HepG2 (cell line): ENCODE data around the gene VPS13D. TPM values are rescaled to one million over a fixed set of nuclear protein-coding genes. Genes with fewer than 3 reads are reported as not detected.

ENCODE experiments used
- FOXK2 ChIP-seq: fragments of 450-650 bp; IDR thresholded peaks from 2 replicates; pipeline ENCODE4 v1.6.1; 2016
- HMG20A ChIP-seq: IDR thresholded peaks from 2 replicates; pipeline ENCODE4 v1.6.1; 2016; ENCODE audit warnings: borderline replicate concordance
- IKZF1 ChIP-seq: fragments of 450-650 bp; IDR thresholded peaks from 2 replicates; pipeline ENCODE4 v1.7.1; 2016
- NFYC ChIP-seq: IDR thresholded peaks from 2 replicates; pipeline ENCODE4 v1.6.1; 2016; ENCODE audit warnings: missing genetic modification reagents, missing compliant biosample characterization
- PHF8 ChIP-seq: sonication (generic); formaldehyde crosslinking; IDR thresholded peaks from 2 replicates; pipeline ENCODE4 v1.5.0; 2020; ENCODE audit warnings: missing genetic modification reagents
- SNAI1 ChIP-seq: sonication (generic); formaldehyde crosslinking; IDR thresholded peaks from 2 replicates; pipeline ENCODE4 v1.5.0; 2020; ENCODE audit warnings: mild to moderate bottlenecking, missing genetic modification reagents, borderline replicate concordance
- TCF7 ChIP-seq: sonication (generic); IDR thresholded peaks from 2 replicates; pipeline ENCODE4 v1.6.1; 2016; ENCODE audit warnings: antibody characterized with exemption, low read depth
- ZBTB38 ChIP-seq: sonication (generic); formaldehyde crosslinking; IDR thresholded peaks from 2 replicates; pipeline ENCODE4 v1.5.1; 2020; ENCODE audit warnings: mild to moderate bottlenecking, missing genetic modification reagents
- ZNF296 ChIP-seq: sonication (generic); formaldehyde crosslinking; conservative IDR thresholded peaks from 2 replicates; pipeline ENCODE4 v1.5.0; 2020; ENCODE audit warnings: mild to moderate bottlenecking, missing genetic modification reagents
- ZNF44 ChIP-seq: sonication (generic); formaldehyde crosslinking; IDR thresholded peaks from 2 replicates; pipeline ENCODE4 v1.5.1; 2020; ENCODE audit warnings: mild to moderate bottlenecking, missing genetic modification reagents
- ZNF747 ChIP-seq: sonication (generic); formaldehyde crosslinking; IDR thresholded peaks from 2 replicates; pipeline ENCODE4 v1.8.1; 2023; ENCODE audit warnings: missing genetic modification reagents, mild to moderate bottlenecking, borderline replicate concordance
- polyA plus RNA-seq, 8 experiments: library from polyadenylated mRNA; depleted of rRNA in 3 of 8; stranded (reverse) in 7 of 8; unstranded in 1 of 8; fragments of >200 nt; fragmentation: Illumina TruSeq in 4 of 8; extraction: Trizol in 4 of 8; gene quantifications; 2 replicates each; pipeline versions ENCODE4 v1.2.1 to v1.2.3, GENCODE V29; 2011 to 2016; ENCODE audit warnings: low read depth in 4 of 8, missing spikeins in 1 of 8, mixed read lengths in 1 of 8; ENCODE audit not compliant: insufficient read depth in 1 of 8
- total RNA-seq, 5 experiments: library from RNA; depleted of rRNA; stranded (reverse); fragments of >200 nt; fragmentation: Illumina TruSeq; extraction: Trizol; gene quantifications; 2 replicates each; pipeline ENCODE4 v1.2.3, GENCODE V29; 2016; ENCODE audit warnings: low read depth in 1 of 5
- TF ChIP-seq, protein P1 (sequence below), 2 experiments: fragments of 450-650 bp in 1 of 2; sonication (generic) in 1 of 2; formaldehyde crosslinking in 1 of 2; IDR thresholded peaks; 2 replicates each; pipeline versions ENCODE4 v1.6.1 to v1.8.0; 2016 to 2022; ENCODE audit warnings: antibody characterized with exemption in 1 of 2, mild to moderate bottlenecking in 1 of 2, missing genetic modification reagents in 1 of 2
- TF ChIP-seq, protein P2 (sequence below): sonication (generic); formaldehyde crosslinking; IDR thresholded peaks from 2 replicates; pipeline ENCODE4 v1.4.0; 2020; ENCODE audit warnings: mild to moderate bottlenecking, missing genetic modification reagents
- TF ChIP-seq, protein P3 (sequence below): IDR thresholded peaks from 2 replicates; pipeline ENCODE4 v1.6.1; 2012; ENCODE audit warnings: inconsistent platforms
- TF ChIP-seq, protein P4 (sequence below): sonication (generic); formaldehyde crosslinking; IDR thresholded peaks from 2 replicates; pipeline ENCODE4 v1.4.0; 2020; ENCODE audit warnings: missing genetic modification reagents
- TF ChIP-seq, protein P5 (sequence below): sonication (generic); formaldehyde crosslinking; IDR thresholded peaks from 2 replicates; pipeline ENCODE4 v1.4.0; 2020; ENCODE audit warnings: missing genetic modification reagents; ENCODE audit errors: not compliant biosample characterization

The VPS13D gene
- total and polyA plus RNA-seq, 2 of the 13 experiments (the other 11 are each of a cell fraction or from before 2014, with no cell fraction given) = 8.6 to 13.9 TPM

DNA sequence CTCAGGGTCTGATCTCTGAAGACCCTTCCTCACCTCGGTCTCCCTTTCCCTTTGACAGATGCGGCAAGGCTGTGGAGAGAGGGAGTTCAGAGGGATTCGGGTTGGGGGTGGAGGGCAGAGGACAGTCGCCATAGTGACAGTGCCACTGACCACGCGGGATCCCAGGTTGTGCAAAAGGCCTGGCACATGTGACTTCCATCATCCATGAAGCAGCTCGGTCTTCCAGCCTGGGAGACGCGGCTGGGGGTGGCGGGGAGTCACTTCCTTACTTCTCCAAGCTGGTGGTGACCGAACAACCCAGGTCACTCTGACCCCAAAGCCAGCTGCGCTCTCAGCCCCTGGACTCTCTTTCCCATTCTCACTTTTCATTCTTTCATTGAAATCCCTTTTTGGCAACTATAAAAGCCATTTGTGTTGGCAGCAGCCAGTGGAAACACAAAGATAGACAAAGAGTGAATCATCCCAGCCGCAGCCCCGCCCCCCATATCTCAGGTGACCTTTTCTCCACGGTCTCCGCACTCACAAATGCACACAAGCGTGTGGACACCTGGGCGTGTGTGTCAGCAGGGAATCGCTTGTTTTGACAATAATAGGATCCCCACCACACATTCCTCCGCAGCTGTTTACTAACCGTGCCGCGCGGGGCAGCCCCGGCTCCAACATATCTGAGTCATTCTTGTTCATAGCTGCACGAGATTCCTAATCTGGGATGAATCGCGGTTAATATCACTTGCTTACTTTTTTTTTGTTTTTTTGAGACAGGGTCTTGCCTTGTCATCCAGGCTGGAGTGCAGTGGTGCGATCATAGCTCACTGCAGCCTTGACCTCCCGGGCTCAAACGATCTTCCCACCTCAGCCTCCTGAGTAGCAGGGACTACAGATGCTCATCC lies 319.9 kb downstream of the VPS13D start (continued):
- TF ChIP-seq TCF7 (peak; percentile 26; the same call in 1 of the 2 replicates), IKZF1 (no peak), HMG20A (peak; percentile 43; the same call in 1 of the 2 replicates), ZNF44 (CRISPR knock-in tag) (no peak), SNAI1 (CRISPR knock-in tag) (no peak), ZBTB38 (0 out of 2 replicates have a peak, but pooled peaks have one; percentile 3), ZNF296 (no peak), PHF8 (CRISPR knock-in tag) (peak; percentile 23; the same call in 1 of the 2 replicates), NFYC (no peak), ZNF747 (CRISPR knock-in tag) (no peak), FOXK2 (peak; percentile 44; the same call in 1 of the 2 replicates)
- TF ChIP-seq, protein P1, sequence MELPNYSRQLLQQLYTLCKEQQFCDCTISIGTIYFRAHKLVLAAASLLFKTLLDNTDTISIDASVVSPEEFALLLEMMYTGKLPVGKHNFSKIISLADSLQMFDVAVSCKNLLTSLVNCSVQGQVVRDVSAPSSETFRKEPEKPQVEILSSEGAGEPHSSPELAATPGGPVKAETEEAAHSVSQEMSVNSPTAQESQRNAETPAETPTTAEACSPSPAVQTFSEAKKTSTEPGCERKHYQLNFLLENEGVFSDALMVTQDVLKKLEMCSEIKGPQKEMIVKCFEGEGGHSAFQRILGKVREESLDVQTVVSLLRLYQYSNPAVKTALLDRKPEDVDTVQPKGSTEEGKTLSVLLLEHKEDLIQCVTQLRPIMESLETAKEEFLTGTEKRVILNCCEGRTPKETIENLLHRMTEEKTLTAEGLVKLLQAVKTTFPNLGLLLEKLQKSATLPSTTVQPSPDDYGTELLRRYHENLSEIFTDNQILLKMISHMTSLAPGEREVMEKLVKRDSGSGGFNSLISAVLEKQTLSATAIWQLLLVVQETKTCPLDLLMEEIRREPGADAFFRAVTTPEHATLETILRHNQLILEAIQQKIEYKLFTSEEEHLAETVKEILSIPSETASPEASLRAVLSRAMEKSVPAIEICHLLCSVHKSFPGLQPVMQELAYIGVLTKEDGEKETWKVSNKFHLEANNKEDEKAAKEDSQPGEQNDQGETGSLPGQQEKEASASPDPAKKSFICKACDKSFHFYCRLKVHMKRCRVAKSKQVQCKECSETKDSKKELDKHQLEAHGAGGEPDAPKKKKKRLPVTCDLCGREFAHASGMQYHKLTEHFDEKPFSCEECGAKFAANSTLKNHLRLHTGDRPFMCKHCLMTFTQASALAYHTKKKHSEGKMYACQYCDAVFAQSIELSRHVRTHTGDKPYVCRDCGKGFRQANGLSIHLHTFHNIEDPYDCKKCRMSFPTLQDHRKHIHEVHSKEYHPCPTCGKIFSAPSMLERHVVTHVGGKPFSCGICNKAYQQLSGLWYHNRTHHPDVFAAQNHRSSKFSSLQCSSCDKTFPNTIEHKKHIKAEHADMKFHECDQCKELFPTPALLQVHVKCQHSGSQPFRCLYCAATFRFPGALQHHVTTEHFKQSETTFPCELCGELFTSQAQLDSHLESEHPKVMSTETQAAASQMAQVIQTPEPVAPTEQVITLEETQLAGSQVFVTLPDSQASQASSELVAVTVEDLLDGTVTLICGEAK (IDR thresholded peaks at IDR 0.05) = no peak
- TF ChIP-seq, protein P1 (CRISPR knock-in tag; IDR thresholded peaks at IDR 0.05) = no peak
- TF ChIP-seq, protein P2, sequence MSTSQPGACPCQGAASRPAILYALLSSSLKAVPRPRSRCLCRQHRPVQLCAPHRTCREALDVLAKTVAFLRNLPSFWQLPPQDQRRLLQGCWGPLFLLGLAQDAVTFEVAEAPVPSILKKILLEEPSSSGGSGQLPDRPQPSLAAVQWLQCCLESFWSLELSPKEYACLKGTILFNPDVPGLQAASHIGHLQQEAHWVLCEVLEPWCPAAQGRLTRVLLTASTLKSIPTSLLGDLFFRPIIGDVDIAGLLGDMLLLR (CRISPR knock-in tag) = no peak
- TF ChIP-seq, protein P3, sequence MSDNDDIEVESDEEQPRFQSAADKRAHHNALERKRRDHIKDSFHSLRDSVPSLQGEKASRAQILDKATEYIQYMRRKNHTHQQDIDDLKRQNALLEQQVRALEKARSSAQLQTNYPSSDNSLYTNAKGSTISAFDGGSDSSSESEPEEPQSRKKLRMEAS = peak; percentile 56; the same call in 1 of the 2 replicates
- TF ChIP-seq, protein P4, sequence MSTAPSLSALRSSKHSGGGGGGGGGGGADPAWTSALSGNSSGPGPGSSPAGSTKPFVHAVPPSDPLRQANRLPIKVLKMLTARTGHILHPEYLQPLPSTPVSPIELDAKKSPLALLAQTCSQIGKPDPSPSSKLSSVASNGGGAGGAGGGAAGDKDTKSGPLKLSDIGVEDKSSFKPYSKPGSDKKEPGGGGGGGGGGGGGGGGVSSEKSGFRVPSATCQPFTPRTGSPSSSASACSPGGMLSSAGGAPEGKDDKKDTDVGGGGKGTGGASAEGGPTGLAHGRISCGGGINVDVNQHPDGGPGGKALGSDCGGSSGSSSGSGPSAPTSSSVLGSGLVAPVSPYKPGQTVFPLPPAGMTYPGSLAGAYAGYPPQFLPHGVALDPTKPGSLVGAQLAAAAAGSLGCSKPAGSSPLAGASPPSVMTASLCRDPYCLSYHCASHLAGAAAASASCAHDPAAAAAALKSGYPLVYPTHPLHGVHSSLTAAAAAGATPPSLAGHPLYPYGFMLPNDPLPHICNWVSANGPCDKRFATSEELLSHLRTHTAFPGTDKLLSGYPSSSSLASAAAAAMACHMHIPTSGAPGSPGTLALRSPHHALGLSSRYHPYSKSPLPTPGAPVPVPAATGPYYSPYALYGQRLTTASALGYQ (CRISPR knock-in tag) = peak; percentile 28; the same call in 1 of the 2 replicates
- TF ChIP-seq, protein P5, sequence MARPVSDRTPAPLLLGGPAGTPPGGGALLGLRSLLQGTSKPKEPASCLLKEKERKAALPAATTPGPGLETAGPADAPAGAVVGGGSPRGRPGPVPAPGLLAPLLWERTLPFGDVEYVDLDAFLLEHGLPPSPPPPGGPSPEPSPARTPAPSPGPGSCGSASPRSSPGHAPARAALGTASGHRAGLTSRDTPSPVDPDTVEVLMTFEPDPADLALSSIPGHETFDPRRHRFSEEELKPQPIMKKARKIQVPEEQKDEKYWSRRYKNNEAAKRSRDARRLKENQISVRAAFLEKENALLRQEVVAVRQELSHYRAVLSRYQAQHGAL (CRISPR knock-in tag) = no peak
